GM20000 (cell line): ENCODE measurements around the gene BRME1.
A peak's percentile ranks its signal among the peaks of the same experiment; 100 is the strongest.

ENCODE experiments used
- DNase-seq: peaks from one replicate; pipeline ENCODE4 v3.0.0; 2012; ENCODE audit warnings: low spot score
- CTCF ChIP-seq: IDR thresholded peaks from 2 replicates; pipeline ENCODE4 v1.5.1; 2012; ENCODE audit warnings: mild to moderate bottlenecking, control low read depth; ENCODE audit errors: extremely low read depth, missing control alignments

Gene BRME1

GRCh38 chr19:13873834-13874515 is 31.9 kb downstream of the BRME1 start:
- DNase-seq: no peak
- TF ChIP-seq CTCF: no peak

- peak; percentile 75 for DNase-seq
- TF ChIP-seq CTCF: peak; percentile 28
These were observed 33.1 kb downstream of the BRME1 start for GRCh38 chr19:13872695-13873389.

GRCh38 chr19:13872339-13872694 is 33.6 kb downstream of the BRME1 start:
- DNase-seq: no peak
- TF ChIP-seq CTCF: no peak

- no peak for TF ChIP-seq CTCF
- peak; percentile 28 for DNase-seq
These were observed 35.0 kb downstream of the BRME1 start for GRCh38 chr19:13870873-13871272.

GRCh38 chr19:13869281-13869680 is 36.6 kb downstream of the BRME1 start:
- no peak for TF ChIP-seq CTCF
- DNase-seq: no peak

GRCh38 chr19:13868663-13869062 is 37.3 kb downstream of the BRME1 start:
- TF ChIP-seq CTCF: no peak
- no peak for DNase-seq

GRCh38 chr19:13866463-13867046 is 39.4 kb downstream of the BRME1 start:
- TF ChIP-seq CTCF: no peak
- peak; percentile 26 for DNase-seq
